Activated B cell treated with CpG ODN at 0.5 μM for 24 hours (primary cell): ENCODE measurements around the gene OR5B2. TPM values are rescaled to one million over a fixed set of nuclear protein-coding genes. Genes with fewer than 3 reads are reported as not detected.

Experiments used
- ATAC-seq: fragments of 200-7000 bp; cut with Tn5 transposase; one replicate; pipeline ENCODE4 v1.10.0; 2021; ENCODE audit warnings: low read depth, mild to moderate bottlenecking, moderate library complexity
- CTCF ChIA-PET: fragments of 350-600 bp; sonication (Branson Sonifier 250); formaldehyde crosslinking; loops from one replicate; lab custom pipeline; 2021; ENCODE audit warnings: antibody characterized with exemption; lab: Charles Lee
- POLR2A ChIA-PET: fragments of 350-600 bp; sonication (Branson Sonifier 250); formaldehyde crosslinking; loops from one replicate; lab custom pipeline; 2021; ENCODE audit warnings: antibody characterized with exemption; lab: Charles Lee
- DNase-seq: peaks from one replicate; pipeline ENCODE4 v3.0.0; 2022
- H3K27ac Mint-ChIP-seq: one replicate; pipeline ENCODE4 v1.8.0; 2020; ENCODE audit warnings: mixed read lengths
- H3K27me3 Mint-ChIP-seq: one replicate; pipeline ENCODE4 v1.8.0; 2021; ENCODE audit warnings: mixed read lengths
- H3K36me3 Mint-ChIP-seq: one replicate; pipeline ENCODE4 v1.8.0; 2021; ENCODE audit warnings: low read depth, mixed read lengths
- H3K4me1 Mint-ChIP-seq: one replicate; pipeline ENCODE4 v1.8.0; 2021; ENCODE audit warnings: mixed read lengths
- H3K4me3 Mint-ChIP-seq: one replicate; pipeline ENCODE4 v1.8.0; 2020; ENCODE audit warnings: mild to moderate bottlenecking, mixed read lengths
- H3K9me3 Mint-ChIP-seq: one replicate; pipeline ENCODE4 v1.8.0; 2020; ENCODE audit warnings: mixed read lengths
- CTCF ChIP-seq: fragments of 200-600 bp; IDR thresholded peaks from one replicate; pipeline ENCODE4 v1.8.0; 2022; ENCODE audit warnings: antibody characterized with exemption, mild to moderate bottlenecking
- intact Hi-C: fragments of 100-400 bp; cut with micrococcal nuclease; formaldehyde crosslinking; loops from one replicate; pipeline ENCODE4 v1.15.1; 2024
- total RNA-seq: library from RNA; stranded (reverse); gene quantifications from 2 replicates; pipeline ENCODE4 v1.2.3, GENCODE V29; 2022

OR5B2 gene
- total RNA-seq = not detected in 2 replicates

GRCh38 chr11:58428021-58428420 is at the start of gene OR5B2:
Gene OR5B2, minus strand, starts transcription at chr11:58428121. Its CDS starts 4,860 bp downstream, at chr11:58423261.
- Mint-ChIP-seq H3K27me3 (peaks cover 17% of the 10 kb centered on the region), H3K36me3 (no peaks in the 10 kb centered on the region), H3K4me1 (no peaks in the 10 kb centered on the region), H3K4me3 (no peak within 1 kb of the TSS), H3K9me3 (peaks cover 8% of the 10 kb centered on the region), H3K27ac (no peak within 1 kb of the TSS)
- POLR2A ChIA-PET = no interaction called here
- ATAC-seq (no peak), DNase-seq (no peak)
- CTCF ChIA-PET = no interaction called here
- intact Hi-C loops = no loop called here
- TF ChIP-seq CTCF = no peak

DNA sequence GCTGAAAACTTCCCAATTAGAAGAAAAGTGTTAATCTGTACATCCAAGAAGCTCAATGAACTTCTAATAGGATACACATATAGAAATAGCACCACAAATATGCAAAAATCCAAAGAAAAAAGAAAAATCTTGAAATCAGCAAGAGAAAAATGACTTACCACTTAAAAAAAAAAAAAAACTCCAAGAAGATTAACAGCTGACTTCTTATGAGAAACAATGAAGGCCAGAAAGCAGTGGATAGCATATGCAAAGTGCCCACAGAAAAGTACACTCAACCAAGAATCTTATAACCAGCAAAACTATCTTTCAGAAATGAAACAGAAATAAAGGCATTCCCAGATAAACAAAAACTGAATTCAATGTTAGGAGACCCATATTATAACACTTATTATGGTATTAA is 44.0 kb upstream of the OR5B2 start:
- intact Hi-C loops = no loop called here
- H3K27ac Mint-ChIP-seq = no peak overlapping the region

DNA sequence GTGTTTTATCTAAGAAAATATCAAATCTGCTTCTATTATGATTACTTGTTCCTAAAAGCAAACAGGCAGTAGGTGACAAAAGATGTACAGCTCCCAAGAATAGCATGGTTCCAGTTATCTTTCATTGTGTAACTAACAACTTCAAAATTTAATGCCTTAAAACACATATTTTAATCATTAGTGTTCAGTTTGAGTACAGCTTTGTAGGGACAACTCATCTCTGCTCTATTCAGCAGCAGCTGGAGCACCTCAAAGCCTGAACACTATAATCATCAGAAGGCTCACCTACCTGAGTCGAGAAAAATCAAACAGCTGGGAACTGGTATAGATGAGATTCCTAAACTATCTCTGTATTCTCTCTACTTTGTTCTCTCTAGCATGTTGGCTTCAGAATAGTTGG is 38.4 kb upstream of the OR5B2 start:
- CTCF ChIA-PET = no interaction called here
- no peak for ATAC-seq
- no peak for DNase-seq
- H3K36me3 Mint-ChIP-seq = no peaks in the 10 kb centered on the region
- H3K4me1 Mint-ChIP-seq = no peaks in the 10 kb centered on the region
- POLR2A ChIA-PET = no interaction called here
- no peak overlapping the region for H3K4me3 Mint-ChIP-seq
- no peak for TF ChIP-seq CTCF
- no peak overlapping the region for H3K27ac Mint-ChIP-seq
- intact Hi-C loops = no loop called here
- H3K9me3 Mint-ChIP-seq = peaks cover 7% of the 10 kb centered on the region
- H3K27me3 Mint-ChIP-seq = no peaks in the 10 kb centered on the region

More for the DNA sequence above, 44.0 kb upstream of the OR5B2 start:
- H3K4me3 Mint-ChIP-seq = no peak overlapping the region
- no peaks in the 10 kb centered on the region for H3K4me1 Mint-ChIP-seq
- CTCF ChIA-PET = no interaction called here
- ATAC-seq (no peak), DNase-seq (no peak)
- H3K36me3 Mint-ChIP-seq = no peaks in the 10 kb centered on the region
- TF ChIP-seq CTCF = no peak
- peaks cover 16% of the 10 kb centered on the region for H3K9me3 Mint-ChIP-seq
- H3K27me3 Mint-ChIP-seq = peaks cover 14% of the 10 kb centered on the region
- POLR2A ChIA-PET = no interaction called here

DNA sequence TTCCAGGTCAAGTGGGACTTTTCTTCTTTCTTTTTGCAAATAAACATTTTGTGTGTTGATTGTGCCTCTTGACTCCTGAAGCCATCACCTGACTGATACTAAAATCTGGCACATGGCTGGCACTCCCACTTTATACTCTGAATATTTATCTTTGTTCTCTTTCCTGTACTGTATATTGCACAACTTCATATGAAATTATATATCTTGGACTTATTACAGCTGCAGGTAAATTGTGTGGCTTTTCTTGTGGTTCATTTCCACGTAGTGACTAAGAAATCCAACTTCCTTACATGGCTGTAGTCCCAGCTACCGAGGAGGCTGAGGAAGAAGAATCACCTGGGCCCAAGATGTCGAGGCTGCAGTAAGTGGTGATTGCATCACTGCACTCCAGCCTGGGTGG is 37.8 kb upstream of the OR5B2 start:
- POLR2A ChIA-PET = no interaction called here
- no peak overlapping the region for H3K4me3 Mint-ChIP-seq
- H3K9me3 Mint-ChIP-seq = peaks cover 6% of the 10 kb centered on the region
- no peak for TF ChIP-seq CTCF
- H3K36me3 Mint-ChIP-seq = no peaks in the 10 kb centered on the region
- H3K4me1 Mint-ChIP-seq = no peaks in the 10 kb centered on the region
- DNase-seq (no peak), ATAC-seq (no peak)
- intact Hi-C loops = no loop called here
- no peak overlapping the region for H3K27ac Mint-ChIP-seq
- CTCF ChIA-PET = no interaction called here
- H3K27me3 Mint-ChIP-seq = no peaks in the 10 kb centered on the region

- Mint-ChIP-seq H3K27ac (no peak overlapping the region), H3K27me3 (peaks cover 11% of the 10 kb centered on the region), H3K36me3 (no peaks in the 10 kb centered on the region), H3K4me3 (no peak overlapping the region), H3K9me3 (no peaks in the 10 kb centered on the region), H3K4me1 (no peaks in the 10 kb centered on the region)
- ChIA-PET CTCF (no interaction called here), POLR2A (no interaction called here)
- ATAC-seq (no peak), DNase-seq (no peak)
- no peak for TF ChIP-seq CTCF
- intact Hi-C loops = no loop called here
These were observed 23.7 kb upstream of the OR5B2 start for GRCh38 chr11:58451585-58451984.
